ENCODE results near the gene KPTN.

DNA sequence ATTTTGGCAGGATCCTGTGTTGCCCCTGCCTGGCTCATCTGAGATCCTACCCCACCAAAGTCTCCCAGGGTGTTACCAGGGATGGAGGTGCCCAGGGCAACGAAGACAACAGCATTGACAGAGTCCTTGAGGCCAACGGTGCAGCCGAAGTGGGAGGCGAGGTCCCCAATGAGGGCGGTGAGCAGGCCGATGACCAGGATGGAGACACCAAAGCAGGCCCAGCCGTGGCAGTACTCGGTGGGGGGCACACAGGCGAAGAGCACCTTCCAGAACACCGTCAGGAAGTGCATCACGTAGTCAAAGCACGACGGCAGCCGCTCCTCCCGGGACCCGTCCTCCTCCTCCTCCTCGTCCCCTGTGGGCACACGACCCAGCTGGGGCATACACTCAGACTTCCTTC, 51.9 kb downstream of the KPTN start:
- no peak for TF ChIP-seq POLR2A (IDR thresholded peaks at IDR 0.05; ENCODE audit: low read length)
- no peak for TF ChIP-seq GATA1 (IDR thresholded peaks at IDR 0.05; ENCODE audit: low read depth, low read length)

Measured in erythroblast (primary cell).